ENCODE results near the gene NBPF14. TPM values are rescaled to one million over a fixed set of nuclear protein-coding genes. Genes with fewer than 3 reads are reported as not detected.

Gene NBPF14, protein sequence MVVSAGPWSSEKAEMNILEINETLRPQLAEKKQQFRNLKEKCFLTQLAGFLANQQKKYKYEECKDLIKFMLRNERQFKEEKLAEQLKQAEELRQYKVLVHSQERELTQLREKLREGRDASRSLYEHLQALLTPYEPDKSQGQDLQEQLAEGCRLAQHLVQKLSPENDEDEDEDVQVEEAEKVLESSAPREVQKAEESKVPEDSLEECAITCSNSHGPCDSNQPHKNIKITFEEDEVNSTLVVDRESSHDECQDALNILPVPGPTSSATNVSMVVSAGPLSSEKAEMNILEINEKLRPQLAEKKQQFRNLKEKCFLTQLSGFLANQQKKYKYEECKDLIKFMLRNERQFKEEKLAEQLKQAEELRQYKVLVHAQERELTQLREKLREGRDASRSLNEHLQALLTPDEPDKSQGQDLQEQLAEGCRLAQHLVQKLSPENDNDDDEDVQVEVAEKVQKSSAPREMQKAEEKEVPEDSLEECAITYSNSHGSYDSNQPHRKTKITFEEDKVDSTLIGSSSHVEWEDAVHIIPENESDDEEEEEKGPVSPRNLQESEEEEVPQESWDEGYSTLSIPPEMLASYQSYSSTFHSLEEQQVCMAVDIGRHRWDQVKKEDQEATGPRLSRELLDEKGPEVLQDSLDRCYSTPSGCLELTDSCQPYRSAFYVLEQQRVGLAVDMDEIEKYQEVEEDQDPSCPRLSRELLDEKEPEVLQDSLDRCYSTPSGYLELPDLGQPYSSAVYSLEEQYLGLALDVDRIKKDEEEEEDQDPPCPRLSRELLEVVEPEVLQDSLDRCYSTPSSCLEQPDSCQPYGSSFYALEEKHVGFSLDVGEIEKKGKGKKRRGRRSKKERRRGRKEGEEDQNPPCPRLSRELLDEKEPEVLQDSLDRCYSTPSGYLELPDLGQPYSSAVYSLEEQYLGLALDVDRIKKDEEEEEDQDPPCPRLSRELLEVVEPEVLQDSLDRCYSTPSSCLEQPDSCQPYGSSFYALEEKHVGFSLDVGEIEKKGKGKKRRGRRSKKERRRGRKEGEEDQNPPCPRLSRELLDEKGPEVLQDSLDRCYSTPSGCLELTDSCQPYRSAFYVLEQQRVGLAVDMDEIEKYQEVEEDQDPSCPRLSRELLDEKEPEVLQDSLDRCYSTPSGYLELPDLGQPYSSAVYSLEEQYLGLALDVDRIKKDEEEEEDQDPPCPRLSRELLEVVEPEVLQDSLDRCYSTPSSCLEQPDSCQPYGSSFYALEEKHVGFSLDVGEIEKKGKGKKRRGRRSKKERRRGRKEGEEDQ (N-terminal part only)
- 12.1 and 14.3 TPM in 2 replicates for total RNA-seq

DNA sequence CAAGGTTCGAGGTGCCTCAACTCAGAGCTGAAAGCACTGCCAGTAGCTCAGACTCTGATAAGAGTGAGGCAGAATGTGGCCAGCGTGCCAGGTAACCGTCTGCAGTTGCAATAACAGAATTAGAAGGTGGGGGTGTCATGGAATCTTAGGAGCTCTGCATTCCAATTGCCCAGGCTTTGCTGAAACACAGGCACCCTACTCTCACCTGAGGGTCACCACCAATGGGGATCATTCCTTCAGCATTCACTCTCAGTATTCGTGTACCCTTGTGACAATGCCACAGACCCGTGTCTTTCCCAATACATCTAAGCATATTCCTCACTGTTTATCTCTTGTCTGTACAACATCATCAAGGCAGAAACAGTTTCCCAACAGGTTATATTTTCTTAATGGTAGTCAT, at the start of gene NBPF14:
Gene NBPF14, minus strand, starts transcription at position 101 of the 400 bp plus-strand sequence. CDS start 294 bp downstream, outside the sequence.

GRCh38 chr1:148483029-148483428, 112.8 kb downstream of the NBPF14 start, which contains the start of gene PPIAL4G:
Gene PPIAL4G, minus strand, starts transcription at chr1:148483302. Its CDS starts 50 bp downstream, at chr1:148483252.

Other genes starting within 250 kb of the NBPF14 start
- not detected in 2 replicates for gene PPIAL4G, start 112.7 kb downstream of the NBPF14 start, total RNA-seq
- 8.1 and 15.3 TPM in 2 replicates for gene NUDT4B, start 152.8 kb upstream of the NBPF14 start, total RNA-seq
- gene PDE4DIP, start 248.4 kb upstream of the NBPF14 start, total RNA-seq = 10.3 and 42.2 TPM in 2 replicates

Measured in endothelial cell of coronary artery (primary cell).